A673 (cell line): Measurements from ENCODE around the gene FAM83B.
"Not testable (repeated sequence)": the region's sequence is repeated elsewhere in the genome, so short reads cannot be mapped to it uniquely, and the experiment has no call there.

Experiments used
- CTCF ChIP-seq: fragments of 300-800, 200-600 bp; sonication (generic); conservative IDR thresholded peaks from 2 replicates; pipeline ENCODE4 v1.5.1; 2017; ENCODE audit warnings: low read depth, mild to moderate bottlenecking, antibody characterized with exemption, low read length, moderate library complexity, mixed read lengths
- EZH2 ChIP-seq: fragments of 200-600 bp; sonication (generic); IDR thresholded peaks from 2 replicates; pipeline ENCODE4 v1.6.1; 2017; ENCODE audit warnings: borderline replicate concordance, low read depth, mild to moderate bottlenecking, mixed read lengths, antibody characterized with exemption, low read length; ENCODE audit not compliant: poor library complexity, severe bottlenecking

GRCh38 chr6:54796918-54797317 is 49.7 kb upstream of the FAM83B start:
- not testable (repeated sequence) for TF ChIP-seq CTCF, EZH2
